RWPE1 (cell line): ENCODE measurements around the gene TBKBP1.

Source experiments
- CTCF ChIA-PET: fragments of 350-600 bp; sonication (Branson Sonifier 250); formaldehyde crosslinking; extraction: SDS; loops from one replicate; lab custom pipeline; 2021; lab: Yijun Ruan, JAX
- POLR2A ChIA-PET: fragments of 400-600 bp; formaldehyde crosslinking; extraction: SDS; loops from one replicate; lab custom pipeline; 2020; ENCODE audit warnings: antibody characterized with exemption; ENCODE audit not compliant: low non-redundant PET; lab: Yijun Ruan, JAX
- DNase-seq: peaks from one replicate; pipeline ENCODE4 v3.0.0; 2012; ENCODE audit warnings: low spot score
- H3K27ac ChIP-seq: fragments of 450-650 bp; 2 replicates; pipeline ENCODE4 v1.5.1; 2017
- CTCF ChIP-seq: fragments of 450-650 bp; conservative IDR thresholded peaks from 2 replicates; pipeline ENCODE4 v1.5.1; 2017; ENCODE audit warnings: low read depth, mild to moderate bottlenecking

Gene TBKBP1

GRCh38 chr17:47717979-47718621, 24.1 kb downstream of the TBKBP1 start:
- TF ChIP-seq CTCF: no peak
- DNase-seq: no peak
- POLR2A ChIA-PET: no interaction called here
- CTCF ChIA-PET: interaction anchor here (0.7 to 1.4 kb wide), 3 partner anchors 13 to 82 kb away, joined by 3 read pairs; partner anchors contain the start of gene TBX21
- no peak overlapping the region for H3K27ac ChIP-seq

- DNase-seq: no peak
- no peak overlapping the region for H3K27ac ChIP-seq
- TF ChIP-seq CTCF: no peak
- CTCF ChIA-PET: interaction anchor here (0.7 to 1.4 kb wide), 3 partner anchors 13 to 83 kb away, joined by 3 read pairs; partner anchors contain the start of gene TBX21
- POLR2A ChIA-PET: no interaction called here
Measured at GRCh38 chr17:47718634-47719405, 24.9 kb downstream of the TBKBP1 start.

- DNase-seq: no peak
- CTCF ChIA-PET: interaction anchor here (1.1 kb wide), 1 partner anchor 22 kb away, joined by 3 read pairs; no protein-coding TSS in a partner anchor
- no peak overlapping the region for H3K27ac ChIP-seq
- TF ChIP-seq CTCF: no peak
- POLR2A ChIA-PET: no interaction called here
Measured at GRCh38 chr17:47719411-47720152, 25.6 kb downstream of the TBKBP1 start.

- POLR2A ChIA-PET: no interaction called here
- no peak for DNase-seq
- no peak for TF ChIP-seq CTCF
- no peak overlapping the region for H3K27ac ChIP-seq
- CTCF ChIA-PET: interaction anchor here (1.1 kb wide), 1 partner anchor 22 kb away, joined by 3 read pairs; no protein-coding TSS in a partner anchor
Measured at GRCh38 chr17:47720196-47720595, 26.2 kb downstream of the TBKBP1 start.

GRCh38 chr17:47720754-47721533, 27.0 kb downstream of the TBKBP1 start:
- no peak for TF ChIP-seq CTCF
- H3K27ac ChIP-seq: no peak overlapping the region
- DNase-seq: no peak
- POLR2A ChIA-PET: no interaction called here
- CTCF ChIA-PET: no interaction called here
